GM12891 (cell line): ENCODE measurements around the gene TSHZ2.

Source experiments
- DNase-seq: peaks from one replicate; pipeline ENCODE4 v3.0.0; 2011; ENCODE audit warnings: low spot score; ENCODE audit not compliant: insufficient read length
- FAIRE-seq: peaks from 2 replicates; lab custom pipeline; 2011; peaks lifted over from hg19 to GRCh38; lab: Jason Lieb, UNC
- PAX5 ChIP-seq: IDR thresholded peaks from 2 replicates; pipeline ENCODE4 v1.6.1; 2011; ENCODE audit warnings: low read length, moderate library complexity, mild to moderate bottlenecking; ENCODE audit not compliant: insufficient read depth, severe bottlenecking
- POLR2A ChIP-seq: IDR thresholded peaks from 2 replicates; pipeline ENCODE4 v1.6.1; 2011; ENCODE audit warnings: low read depth, low read length, control low read depth
- POLR2AphosphoS5 ChIP-seq: IDR thresholded peaks from 2 replicates; pipeline ENCODE4 v1.6.1; 2011; ENCODE audit warnings: low read depth, low read length, control low read depth
- POU2F2 ChIP-seq: IDR thresholded peaks from 2 replicates; pipeline ENCODE4 v1.6.1; 2011; ENCODE audit warnings: low read depth, mild to moderate bottlenecking, control low read depth, low read length, moderate library complexity
- SPI1 ChIP-seq: IDR thresholded peaks from 2 replicates; pipeline ENCODE4 v1.6.1; 2011; ENCODE audit warnings: low read depth, low read length, control low read depth
- TAF1 ChIP-seq: IDR thresholded peaks from 2 replicates; pipeline ENCODE4 v1.6.1; 2011; ENCODE audit warnings: low read depth, low read length, control low read depth

The TSHZ2 gene

GRCh38 chr20:53332022-53332837 is 360.1 kb downstream of the TSHZ2 start:
- no peak for FAIRE-seq
- no peak for DNase-seq

GRCh38 chr20:53334861-53335260 is 362.7 kb downstream of the TSHZ2 start:
- DNase-seq (no peak), FAIRE-seq (no peak)
- TF ChIP-seq POU2F2 (no peak), TAF1 (no peak), POLR2A (no peak), SPI1 (no peak), POLR2AphosphoS5 (no peak), PAX5 (no peak)

More at GRCh38 chr20:53332022-53332837, 360.1 kb downstream of the TSHZ2 start:
- TF ChIP-seq POLR2AphosphoS5 (no peak), PAX5 (no peak), POLR2A (no peak), POU2F2 (no peak), SPI1 (no peak), TAF1 (no peak)

GRCh38 chr20:53335555-53335954 is 363.4 kb downstream of the TSHZ2 start:
- no peak for DNase-seq
- no peak for TF ChIP-seq SPI1
- no peak for FAIRE-seq

GRCh38 chr20:53336892-53337291 is 364.7 kb downstream of the TSHZ2 start:
- FAIRE-seq (no peak), DNase-seq (no peak)
- TF ChIP-seq POU2F2: no peak
- TF ChIP-seq TAF1: no peak
- no peak for TF ChIP-seq POLR2A
- TF ChIP-seq SPI1: no peak
- no peak for TF ChIP-seq PAX5
- TF ChIP-seq POLR2AphosphoS5: no peak

GRCh38 chr20:53337390-53338101 is 365.4 kb downstream of the TSHZ2 start:
- FAIRE-seq (no peak), DNase-seq (no peak)
- TF ChIP-seq PAX5 (no peak), POLR2A (no peak), TAF1 (no peak), POU2F2 (no peak), SPI1 (no peak), POLR2AphosphoS5 (no peak)

- TF ChIP-seq TAF1: no peak
- no peak for TF ChIP-seq PAX5
- no peak for TF ChIP-seq SPI1
- no peak for TF ChIP-seq POU2F2
- TF ChIP-seq POLR2AphosphoS5: no peak
- no peak for TF ChIP-seq POLR2A
- FAIRE-seq (no peak), DNase-seq (no peak)
Measured at GRCh38 chr20:53338716-53339115, 366.6 kb downstream of the TSHZ2 start.

GRCh38 chr20:53342429-53342828 is 370.3 kb downstream of the TSHZ2 start:
- FAIRE-seq: no peak
- TF ChIP-seq TAF1 (no peak), SPI1 (no peak), POLR2AphosphoS5 (no peak), POU2F2 (no peak), POLR2A (no peak), PAX5 (no peak)
- no peak for DNase-seq

GRCh38 chr20:53343448-53343847 is 371.3 kb downstream of the TSHZ2 start:
- no peak for TF ChIP-seq TAF1
- no peak for TF ChIP-seq POLR2AphosphoS5
- TF ChIP-seq POU2F2: no peak
- TF ChIP-seq SPI1: no peak
- no peak for TF ChIP-seq POLR2A
- TF ChIP-seq PAX5: no peak
- DNase-seq (no peak), FAIRE-seq (no peak)

GRCh38 chr20:53344891-53345290 is 372.7 kb downstream of the TSHZ2 start:
- TF ChIP-seq PAX5: no peak
- TF ChIP-seq POLR2A: no peak
- no peak for TF ChIP-seq TAF1
- TF ChIP-seq POU2F2: no peak
- TF ChIP-seq POLR2AphosphoS5: no peak
- no peak for TF ChIP-seq SPI1
- DNase-seq (no peak), FAIRE-seq (no peak)

- DNase-seq (no peak), FAIRE-seq (no peak)
- TF ChIP-seq POLR2A (no peak), POLR2AphosphoS5 (no peak), PAX5 (no peak)
Measured at GRCh38 chr20:53345536-53346334, 373.6 kb downstream of the TSHZ2 start.
